ENCODE measurements around the gene MED31. TPM values are rescaled to one million over a fixed set of nuclear protein-coding genes. Genes with fewer than 3 reads are reported as not detected.

MED31 gene
- total RNA-seq, 1 experiment from 2014 or later: 41.4 TPM

- intact Hi-C loops (cut with micrococcal nuclease; ENCODE audit: unreplicated experiment): no loop called here
- no peak overlapping the region for H3K4me2 ChIP-seq
- ChIA-PET CTCF (interaction anchor here (0.6 kb wide), 1 partner anchor 501 kb away, joined by 3 read pairs; no protein-coding TSS in a partner anchor), POLR2A (ENCODE audit: unreplicated experiment) (no interaction called here)
- no peaks in the 10 kb centered on the region for H3K36me3 ChIP-seq (ENCODE audit: low read depth)
- H3K27me3 ChIP-seq (ENCODE audit: insufficient read depth, low read depth): no peaks in the 10 kb centered on the region
- H2AFZ ChIP-seq: no peak overlapping the region
- no peaks in the 10 kb centered on the region for H3K79me2 ChIP-seq (ENCODE audit: low read depth)
- no peak overlapping the region for H3K27ac ChIP-seq
- no peaks in the 10 kb centered on the region for H3K4me1 ChIP-seq (replicated peaks; ENCODE audit: insufficient read depth)
- no peak for DNase-seq
- H4K20me1 ChIP-seq (ENCODE audit: insufficient read depth): no peaks in the 10 kb centered on the region
- no TSS peak for BruUV-seq (replicated peaks)
- no peaks in the 10 kb centered on the region for H3K9me2 ChIP-seq (ENCODE audit: insufficient read depth)
- TF ChIP-seq CTCF (conservative IDR thresholded peaks at IDR 0.05) (no peak), EZH2 (IDR thresholded peaks at IDR 0.05; ENCODE audit: low read depth) (no peak)
- no peaks in the 10 kb centered on the region for H3K9me3 ChIP-seq (ENCODE audit: insufficient read depth, low read depth)
- H3K4me3 ChIP-seq: no peak overlapping the region
- H3F3A ChIP-seq (ENCODE audit: insufficient read depth, low read depth): no peaks in the 10 kb centered on the region
These were observed 30.9 kb upstream of the MED31 start for GRCh38 chr17:6682339-6682738.

GRCh38 chr17:6681671-6682070 is 30.3 kb upstream of the MED31 start:
- no peaks in the 10 kb centered on the region for H3K79me2 ChIP-seq (ENCODE audit: low read depth)
- ChIA-PET CTCF (no interaction called here), POLR2A (ENCODE audit: unreplicated experiment) (no interaction called here)
- no peaks in the 10 kb centered on the region for H3K36me3 ChIP-seq (ENCODE audit: low read depth)
- H2AFZ ChIP-seq: no peak overlapping the region
- H3K27ac ChIP-seq: no peak overlapping the region
- H3K9me3 ChIP-seq (ENCODE audit: insufficient read depth, low read depth): no peaks in the 10 kb centered on the region
- intact Hi-C loops (cut with micrococcal nuclease; ENCODE audit: unreplicated experiment): no loop called here
- H3K4me1 ChIP-seq (replicated peaks; ENCODE audit: insufficient read depth): no peaks in the 10 kb centered on the region
- no peaks in the 10 kb centered on the region for H3K27me3 ChIP-seq (ENCODE audit: insufficient read depth, low read depth)
- H3K4me2 ChIP-seq: no peak overlapping the region
- H3F3A ChIP-seq (ENCODE audit: insufficient read depth, low read depth): no peaks in the 10 kb centered on the region
- no peaks in the 10 kb centered on the region for H4K20me1 ChIP-seq (ENCODE audit: insufficient read depth)
- TF ChIP-seq CTCF (conservative IDR thresholded peaks at IDR 0.05) (no peak), EZH2 (IDR thresholded peaks at IDR 0.05; ENCODE audit: low read depth) (no peak)
- no peak overlapping the region for H3K4me3 ChIP-seq
- BruUV-seq (replicated peaks): no TSS peak
- no peaks in the 10 kb centered on the region for H3K9me2 ChIP-seq (ENCODE audit: insufficient read depth)
- DNase-seq: peak in 1 of 2 experiments; percentile 29

- Histone ChIP-seq H4K20me1 (ENCODE audit: insufficient read depth) (no peaks in the 10 kb centered on the region), H3F3A (ENCODE audit: insufficient read depth, low read depth) (no peaks in the 10 kb centered on the region), H3K9me3 (ENCODE audit: insufficient read depth, low read depth) (no peaks in the 10 kb centered on the region), H3K79me2 (ENCODE audit: low read depth) (no peaks in the 10 kb centered on the region), H3K4me1 (replicated peaks; ENCODE audit: insufficient read depth) (no peaks in the 10 kb centered on the region), H2AFZ (no peak overlapping the region), H3K27ac (no peak overlapping the region), H3K4me2 (no peak overlapping the region), H3K27me3 (ENCODE audit: insufficient read depth, low read depth) (no peaks in the 10 kb centered on the region), H3K4me3 (no peak overlapping the region), H3K36me3 (ENCODE audit: low read depth) (no peaks in the 10 kb centered on the region), H3K9me2 (ENCODE audit: insufficient read depth) (no peaks in the 10 kb centered on the region)
- ChIA-PET POLR2A (ENCODE audit: unreplicated experiment) (no interaction called here), CTCF (no interaction called here)
- BruUV-seq (replicated peaks): no TSS peak
- DNase-seq: no peak
- TF ChIP-seq CTCF (conservative IDR thresholded peaks at IDR 0.05) (no peak), EZH2 (IDR thresholded peaks at IDR 0.05; ENCODE audit: low read depth) (no peak)
- intact Hi-C loops (cut with micrococcal nuclease; ENCODE audit: unreplicated experiment): no loop called here
These were observed 29.8 kb upstream of the MED31 start for GRCh38 chr17:6681176-6681575.

Measured in PC-9 (cell line).